NCI-H187 treated with DMSO at 0.1 percent for 48 hours (cell line): ENCODE measurements around the gene LSM10.
A peak's percentile ranks its signal among the peaks of the same experiment; 100 is the strongest.

ENCODE experiments used
- DNase-seq: peaks from one replicate; lab custom pipeline; 2025; lab: John Stamatoyannopoulos, UW

Gene LSM10

DNA sequence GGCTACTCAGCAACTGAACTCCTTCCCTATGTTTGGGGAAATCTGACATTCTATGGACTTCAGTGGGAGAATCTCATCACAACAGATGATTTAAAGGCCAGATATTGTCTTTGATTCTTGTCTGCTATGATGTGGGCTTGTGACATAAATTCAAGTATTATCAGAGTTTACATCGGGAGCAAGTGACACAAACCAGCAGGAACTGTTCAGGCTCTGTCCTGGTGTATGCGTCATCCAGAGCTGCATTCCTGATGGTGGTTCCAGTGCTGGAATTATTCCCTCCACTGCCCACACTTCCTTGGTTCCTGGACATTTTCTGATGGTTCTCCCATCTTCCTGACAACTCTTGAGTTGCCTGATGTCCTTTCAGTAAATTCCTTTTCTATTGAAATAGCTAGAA, 10.8 kb upstream of the LSM10 start:
- DNase-seq, result no peak

DNA sequence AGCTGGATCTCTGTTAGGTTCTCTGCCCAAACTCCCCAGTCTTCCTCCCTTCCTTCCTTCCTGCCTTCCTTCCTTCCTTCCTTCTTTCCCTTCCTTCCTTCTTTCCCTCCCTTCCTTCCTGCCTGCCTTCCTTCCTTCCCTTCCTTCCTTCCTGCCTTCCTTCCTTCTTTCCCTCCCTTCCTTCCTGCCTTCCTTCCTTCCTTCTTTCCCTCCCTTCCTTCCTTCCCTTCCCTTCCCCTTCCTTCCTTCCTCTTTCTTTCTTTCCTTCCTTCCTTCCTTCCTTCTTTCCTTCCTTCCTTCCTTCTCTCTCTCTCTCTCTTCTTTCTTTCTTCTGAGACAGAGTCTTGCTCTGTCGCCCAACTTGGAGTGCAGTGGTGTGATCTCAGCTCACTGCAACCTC, 8.7 kb upstream of the LSM10 start:
- DNase-seq, result no peak

DNA sequence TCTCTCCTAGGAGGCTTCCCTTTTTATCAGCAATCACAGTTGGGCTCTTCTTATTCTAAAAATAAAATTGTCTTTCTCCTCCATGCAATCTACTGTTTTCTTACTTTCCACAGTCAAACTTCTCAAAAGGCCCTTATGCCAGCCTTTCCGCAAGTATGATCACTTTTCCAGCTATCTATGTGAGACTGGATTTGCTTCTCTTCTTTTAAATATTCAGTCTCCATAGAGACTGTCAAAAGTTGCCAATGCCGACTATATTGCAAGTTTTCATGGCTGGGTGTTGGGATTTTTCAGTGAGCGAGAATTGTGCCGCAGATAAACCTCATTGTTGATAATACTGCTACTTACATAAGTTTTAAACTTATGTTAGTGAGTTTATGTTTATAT, 4.8 kb upstream of the LSM10 start:
- DNase-seq, result no peak

DNA sequence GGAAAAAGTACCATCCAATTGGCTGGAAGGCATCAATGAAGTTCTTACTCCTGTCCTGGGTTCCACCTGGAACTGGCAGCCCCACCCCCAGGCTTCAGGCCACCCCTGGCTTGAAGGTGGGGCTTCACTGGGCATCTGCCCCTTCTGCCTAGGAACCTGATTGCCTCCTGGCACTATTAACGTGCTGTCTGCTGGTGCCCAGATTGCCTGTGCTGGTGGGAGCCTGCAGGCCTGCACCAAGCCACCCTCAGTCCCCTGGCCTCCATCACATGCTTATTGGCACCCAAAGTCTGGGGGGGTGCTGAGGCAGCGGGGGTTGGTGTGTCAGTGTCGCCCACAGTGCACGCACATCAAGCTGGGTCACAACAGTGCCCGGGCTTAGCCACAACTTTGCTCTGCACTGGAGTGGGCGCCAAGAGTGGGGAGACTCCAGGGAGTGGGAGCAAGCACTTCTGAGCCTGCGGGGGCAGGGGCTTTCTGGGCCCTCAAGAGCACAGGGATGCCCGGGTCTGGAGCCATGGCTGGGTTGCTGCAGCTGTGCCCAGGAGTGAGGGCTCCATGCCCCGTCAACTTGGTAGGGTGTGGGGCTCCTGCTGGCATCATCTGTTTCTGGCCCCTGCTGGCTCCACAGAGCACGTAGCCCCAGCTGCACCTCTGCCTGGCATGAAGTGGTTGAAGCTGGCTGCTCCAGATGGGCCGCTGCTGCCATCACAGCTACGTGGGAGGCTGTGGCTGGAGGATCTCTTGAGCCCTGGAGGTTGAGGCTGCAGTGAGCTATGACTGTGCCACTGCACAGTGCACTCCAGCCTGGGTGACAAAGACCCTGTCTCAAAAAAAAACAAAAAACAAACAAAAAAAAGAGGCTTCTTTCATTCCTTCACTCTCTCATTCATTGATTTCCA, 4.1 kb upstream of the LSM10 start:
- DNase-seq, result no peak

DNA sequence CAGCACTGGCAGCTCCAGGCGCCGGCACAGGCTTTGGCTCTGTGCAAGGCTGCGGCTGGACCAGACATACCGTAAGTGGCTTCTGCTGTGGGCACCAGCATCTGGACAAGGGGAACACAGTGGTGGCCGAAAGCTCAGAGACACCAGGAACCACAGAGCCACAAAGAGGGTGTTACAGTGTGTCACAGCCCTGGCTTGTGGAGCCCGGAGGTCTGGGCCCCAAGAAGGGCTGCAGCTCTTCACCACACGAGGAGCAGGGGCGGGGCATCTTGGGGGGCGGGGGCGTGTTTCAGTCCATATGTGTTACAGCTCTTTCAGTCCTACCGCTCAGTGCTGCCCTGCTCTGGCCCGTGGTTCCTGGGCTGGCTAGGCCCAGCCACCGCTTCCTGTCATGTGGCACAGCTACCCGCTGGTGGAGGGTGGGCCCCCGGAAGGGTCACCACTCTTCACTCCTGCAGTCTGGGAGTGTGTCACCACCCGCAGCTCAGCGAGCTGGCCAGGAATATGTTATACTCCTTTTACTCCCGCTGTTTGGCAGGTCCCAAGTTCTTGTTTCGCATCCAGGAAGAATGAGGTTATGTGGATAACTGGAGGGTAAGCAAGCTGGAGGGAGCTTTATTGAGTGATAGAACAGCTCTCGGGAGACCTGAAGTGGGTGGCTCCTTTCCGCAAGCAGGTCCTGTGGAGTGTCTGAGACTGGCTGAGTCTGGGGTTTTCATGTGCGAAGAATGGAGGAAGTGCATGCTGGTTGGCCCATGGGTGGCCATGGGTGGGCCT, 3.3 kb upstream of the LSM10 start:
- DNase-seq, result no peak

DNA sequence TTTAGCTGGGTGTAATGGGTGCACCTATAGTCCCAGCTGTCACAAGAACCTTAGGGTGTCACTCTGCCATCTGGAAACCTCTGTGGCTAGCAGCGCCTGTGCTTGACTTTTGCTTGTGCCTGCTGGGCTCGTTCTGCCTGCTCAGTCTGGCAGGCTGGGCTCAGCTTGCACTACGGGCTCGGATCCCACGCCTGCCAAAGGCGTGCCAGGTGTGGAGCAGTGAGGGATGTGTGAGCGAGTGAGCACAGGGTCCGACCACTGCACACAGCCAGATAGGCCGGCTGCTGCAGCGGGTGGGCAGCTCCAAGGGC, 2.8 kb upstream of the LSM10 start:
- no peak for DNase-seq

DNA sequence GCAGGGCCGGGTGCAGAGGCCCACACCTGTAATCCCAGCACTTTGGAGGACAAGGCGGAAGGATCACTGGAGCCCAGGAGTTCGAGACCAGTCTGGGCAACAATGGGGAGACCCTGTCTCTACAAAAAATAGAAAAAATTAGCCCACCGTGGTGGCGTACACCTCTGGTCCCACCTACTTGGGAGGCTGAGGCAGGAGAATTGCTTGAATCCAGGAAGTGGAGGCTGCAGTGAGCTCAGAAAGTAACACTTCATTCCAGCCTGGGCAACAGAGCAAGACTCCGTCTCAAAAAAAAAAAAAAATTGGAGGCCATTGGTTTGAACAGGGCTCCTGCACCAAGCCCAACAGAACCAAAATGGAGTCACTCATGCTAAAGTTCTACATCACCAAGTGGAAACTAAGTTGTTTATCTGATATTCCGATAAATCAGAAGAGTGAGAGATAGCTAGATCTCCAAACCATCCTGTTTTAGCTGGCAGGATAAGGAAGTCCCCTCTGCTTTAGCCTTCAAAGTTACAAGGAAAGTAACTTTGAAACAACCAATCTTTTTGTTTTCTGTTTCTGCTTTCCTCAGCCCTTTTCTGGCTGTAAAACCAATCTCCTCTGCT, 766 bp upstream of the LSM10 start:
- no peak for DNase-seq

DNA sequence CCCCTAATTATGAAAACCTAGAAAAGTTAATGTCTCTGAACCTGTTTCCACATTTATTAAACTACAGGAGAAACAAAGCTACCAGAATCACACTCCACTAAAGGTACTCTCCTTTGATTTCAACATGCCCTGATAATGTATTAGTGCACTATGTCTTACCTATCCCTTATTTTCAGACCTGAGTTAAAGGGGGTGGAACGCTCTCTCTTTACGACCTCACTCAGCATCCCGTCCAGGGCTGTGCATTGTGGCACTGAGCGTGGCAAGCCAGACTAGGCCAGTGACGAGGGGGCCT, 678 bp downstream of the LSM10 start:
- no peak for DNase-seq

DNA sequence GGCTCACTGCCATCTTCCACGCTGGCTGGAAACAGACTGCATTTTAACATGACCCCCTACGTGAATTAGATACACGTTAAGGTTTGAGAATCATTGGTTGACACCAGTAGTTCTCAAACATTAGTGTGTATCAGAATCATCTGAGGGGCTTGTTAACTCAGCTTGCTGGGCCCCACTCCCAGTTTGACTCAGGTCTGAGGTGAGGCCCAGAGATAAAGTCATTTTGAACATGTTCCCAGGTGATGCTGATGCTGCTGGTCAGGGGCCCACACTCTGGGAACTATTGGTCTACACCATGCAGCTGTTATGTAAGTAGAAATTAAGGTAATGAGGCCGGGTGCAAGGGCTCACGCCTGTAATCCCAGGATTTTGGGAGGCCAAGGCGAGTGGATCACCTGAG, 1.3 kb downstream of the LSM10 start:
- no peak for DNase-seq

DNA sequence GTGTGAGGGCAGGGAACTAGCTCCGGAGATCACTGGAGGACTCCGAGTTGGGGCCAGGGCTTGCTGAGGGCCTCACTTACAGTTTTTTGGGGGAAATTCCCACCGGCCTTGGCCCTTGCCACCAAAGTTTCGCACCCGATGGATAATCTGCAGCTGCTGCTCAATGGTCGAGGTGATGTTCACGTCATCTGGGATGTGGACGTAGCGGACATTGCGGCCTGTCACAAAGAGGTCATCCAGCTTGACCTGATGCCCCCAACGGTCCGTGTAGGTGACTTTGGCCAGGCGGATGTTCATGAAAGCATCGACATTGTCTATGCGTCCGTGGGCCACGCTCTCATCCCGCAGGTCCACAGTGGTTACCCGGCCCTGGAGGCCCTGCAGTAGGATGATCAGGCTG, 4.0 kb downstream of the LSM10 start:
- DNase-seq, result no peak

DNA sequence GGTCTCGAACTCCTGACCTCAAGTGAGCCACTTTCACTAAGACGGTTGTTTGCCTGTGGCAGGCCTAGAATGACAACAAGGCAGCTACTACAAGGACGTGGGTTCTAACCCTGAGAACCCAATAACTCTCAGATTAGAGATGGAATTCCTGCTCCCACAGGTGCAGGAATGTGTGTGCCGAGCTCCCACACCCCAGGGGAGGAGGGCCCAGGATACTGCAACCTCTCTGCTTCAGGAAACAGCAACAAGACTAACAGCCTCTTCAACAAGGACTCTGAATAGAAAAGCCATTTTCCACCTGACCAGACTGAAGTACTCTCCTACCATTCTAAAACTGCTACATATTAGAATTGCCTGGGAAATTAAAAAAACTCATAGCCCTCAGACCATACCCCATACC, 4.9 kb downstream of the LSM10 start:
- no peak for DNase-seq

DNA sequence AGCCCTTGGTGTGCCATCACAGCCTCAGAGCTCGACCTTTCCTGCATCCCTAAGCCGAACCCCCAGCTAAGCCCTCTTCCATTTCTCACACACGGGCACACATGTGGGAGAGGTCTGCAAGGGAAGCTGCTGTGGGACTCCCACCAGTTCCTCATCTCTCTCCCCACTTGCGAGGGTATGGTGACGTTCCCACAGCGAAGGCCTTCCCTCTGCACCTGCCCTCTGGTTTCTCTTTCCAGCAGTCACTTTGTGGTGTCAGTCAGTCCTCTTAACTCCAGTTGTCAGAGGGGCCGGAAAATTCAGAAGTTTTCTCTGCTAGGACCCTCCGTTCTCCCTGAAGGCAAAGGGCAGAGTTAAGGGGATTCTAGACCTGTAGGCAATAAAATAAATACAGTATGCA, 6.4 kb downstream of the LSM10 start:
- DNase-seq, result no peak

DNA sequence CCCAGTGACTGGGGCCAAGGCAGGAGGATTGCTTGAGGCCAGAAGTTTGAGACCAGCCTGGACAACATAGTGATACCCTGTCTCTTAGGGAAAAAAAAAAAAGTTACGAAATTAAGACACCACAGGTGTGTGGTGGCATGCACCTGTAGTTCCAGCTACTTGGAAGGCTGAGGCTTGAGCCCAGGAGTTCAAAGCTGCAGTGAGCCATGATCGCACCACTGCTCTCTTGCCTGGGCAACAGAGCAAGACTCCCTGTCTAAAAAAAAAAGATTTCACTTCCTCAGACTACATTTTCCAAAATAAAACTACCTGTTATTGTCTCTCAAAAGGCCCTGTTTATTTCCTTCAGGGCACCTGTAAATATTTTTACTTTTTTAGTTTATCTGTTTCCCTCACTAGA, 7.3 kb downstream of the LSM10 start:
- DNase-seq, result no peak

DNA sequence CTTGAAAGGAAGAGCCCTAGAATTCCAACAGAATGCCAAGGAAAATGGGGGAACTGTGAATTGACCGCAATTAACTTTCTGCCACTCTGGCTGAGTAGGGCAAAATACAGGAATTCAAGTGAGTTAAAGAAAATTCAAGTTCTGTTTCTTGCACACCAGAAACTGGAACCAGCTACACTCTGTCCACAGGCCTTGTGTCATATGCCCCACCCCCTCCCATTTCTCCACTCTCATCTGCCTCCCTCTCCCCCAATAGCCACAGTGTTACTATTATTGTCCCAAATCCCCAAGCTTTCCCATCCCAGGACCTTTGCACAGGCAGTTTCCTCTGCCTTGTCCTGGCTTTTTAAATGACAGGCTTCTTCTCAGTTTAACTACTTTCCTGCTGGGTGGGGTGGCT, 7.7 kb downstream of the LSM10 start:
- DNase-seq, result no peak

DNA sequence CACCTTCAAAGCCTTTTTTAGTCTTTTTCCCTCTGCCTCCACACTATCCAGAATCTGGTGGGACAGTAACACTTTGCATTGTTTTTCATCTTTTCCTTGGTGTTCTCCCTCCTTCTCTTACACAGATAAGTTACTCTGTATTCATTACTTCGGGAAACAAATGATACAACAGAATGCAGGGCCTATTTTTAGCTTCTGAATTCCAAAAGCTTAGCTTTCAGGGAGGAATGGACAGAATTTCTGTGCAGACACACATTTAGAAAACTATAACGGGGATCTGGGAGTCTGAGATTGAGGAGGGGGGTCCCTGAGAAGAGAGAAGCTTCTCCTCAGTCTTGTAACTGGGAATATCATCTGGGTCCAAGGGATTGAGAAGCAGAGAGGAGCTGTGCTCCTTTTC, 8.4 kb downstream of the LSM10 start:
- no peak for DNase-seq

DNA sequence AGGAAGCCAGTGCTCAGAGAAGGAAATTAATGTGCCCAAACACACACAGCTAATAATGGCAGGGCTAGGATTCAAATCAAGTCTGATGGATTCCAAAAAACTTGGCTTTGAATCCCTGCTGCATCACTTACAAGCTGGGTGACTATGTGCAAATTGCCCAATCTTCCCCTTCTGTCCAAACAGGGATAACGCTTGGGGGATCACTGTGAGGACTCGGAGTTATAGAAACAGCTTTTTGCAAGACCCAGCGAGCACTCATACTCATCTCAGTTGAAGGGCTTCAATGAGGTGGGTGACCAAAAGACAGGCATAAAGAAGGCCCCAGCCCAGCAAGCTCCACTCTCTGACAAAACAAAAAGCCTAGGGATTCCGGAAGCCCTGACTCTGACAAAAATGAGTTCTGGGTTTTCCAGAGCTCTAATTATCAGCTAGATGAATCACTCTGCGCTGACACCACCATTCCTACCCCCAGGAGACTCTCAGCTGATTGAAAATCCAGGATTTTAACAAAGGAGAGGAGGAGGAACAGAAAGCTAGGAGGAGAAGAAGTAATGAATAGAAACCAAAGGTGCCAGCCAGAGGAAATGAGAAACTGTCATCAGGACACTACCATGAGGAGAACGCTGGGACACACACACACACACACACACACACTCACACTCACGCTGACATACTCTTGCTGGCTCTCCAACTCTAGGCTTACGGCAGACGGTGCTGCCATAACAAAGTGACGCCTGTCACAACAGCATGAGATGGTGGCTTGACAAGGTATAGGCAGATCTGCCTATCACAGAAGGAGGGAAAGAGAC, 10.4 kb downstream of the LSM10 start:
- no peak for DNase-seq

DNA sequence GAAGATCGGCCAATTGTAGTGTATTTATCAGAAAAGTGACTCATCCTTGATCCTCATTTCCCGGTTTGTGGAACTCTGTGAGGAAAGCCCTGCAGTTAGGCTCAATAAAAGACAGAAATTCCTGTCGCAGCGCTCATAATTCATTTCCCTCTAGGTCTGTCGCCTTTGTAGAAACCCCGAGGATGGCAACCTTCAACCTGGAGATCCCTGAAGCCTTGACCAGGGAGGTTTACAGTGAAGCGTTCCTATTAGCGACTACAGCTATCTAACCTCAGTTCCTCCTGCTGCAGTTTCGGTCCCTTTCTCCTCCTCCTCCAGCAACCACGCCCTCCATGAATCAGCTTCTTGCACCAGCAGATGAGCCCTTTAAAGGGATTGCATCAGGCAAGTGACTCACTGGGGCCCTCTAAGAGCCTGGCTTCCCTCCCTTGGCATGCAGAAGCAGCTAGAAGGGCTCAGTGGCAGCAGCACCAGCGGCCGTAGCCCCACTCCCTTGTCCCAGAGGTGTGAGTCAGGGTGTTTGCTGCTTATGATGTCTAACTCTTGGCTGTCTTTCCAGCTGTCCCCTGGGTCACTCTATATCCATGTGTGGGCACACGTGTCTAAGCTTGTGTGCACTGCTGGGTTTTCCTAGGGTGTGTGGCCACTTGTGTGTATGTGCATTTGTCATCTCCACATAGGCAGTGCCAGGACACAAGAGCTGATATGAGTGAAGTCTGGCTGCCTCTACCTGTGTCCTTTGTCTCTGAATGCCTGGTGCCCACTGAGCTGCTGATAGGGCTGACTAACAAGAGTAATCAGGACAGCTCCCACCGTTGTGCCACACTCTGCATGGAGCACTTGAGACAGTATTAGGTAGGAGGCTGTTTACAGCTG, 11.2 kb downstream of the LSM10 start:
- peak; percentile 55 for DNase-seq

DNA sequence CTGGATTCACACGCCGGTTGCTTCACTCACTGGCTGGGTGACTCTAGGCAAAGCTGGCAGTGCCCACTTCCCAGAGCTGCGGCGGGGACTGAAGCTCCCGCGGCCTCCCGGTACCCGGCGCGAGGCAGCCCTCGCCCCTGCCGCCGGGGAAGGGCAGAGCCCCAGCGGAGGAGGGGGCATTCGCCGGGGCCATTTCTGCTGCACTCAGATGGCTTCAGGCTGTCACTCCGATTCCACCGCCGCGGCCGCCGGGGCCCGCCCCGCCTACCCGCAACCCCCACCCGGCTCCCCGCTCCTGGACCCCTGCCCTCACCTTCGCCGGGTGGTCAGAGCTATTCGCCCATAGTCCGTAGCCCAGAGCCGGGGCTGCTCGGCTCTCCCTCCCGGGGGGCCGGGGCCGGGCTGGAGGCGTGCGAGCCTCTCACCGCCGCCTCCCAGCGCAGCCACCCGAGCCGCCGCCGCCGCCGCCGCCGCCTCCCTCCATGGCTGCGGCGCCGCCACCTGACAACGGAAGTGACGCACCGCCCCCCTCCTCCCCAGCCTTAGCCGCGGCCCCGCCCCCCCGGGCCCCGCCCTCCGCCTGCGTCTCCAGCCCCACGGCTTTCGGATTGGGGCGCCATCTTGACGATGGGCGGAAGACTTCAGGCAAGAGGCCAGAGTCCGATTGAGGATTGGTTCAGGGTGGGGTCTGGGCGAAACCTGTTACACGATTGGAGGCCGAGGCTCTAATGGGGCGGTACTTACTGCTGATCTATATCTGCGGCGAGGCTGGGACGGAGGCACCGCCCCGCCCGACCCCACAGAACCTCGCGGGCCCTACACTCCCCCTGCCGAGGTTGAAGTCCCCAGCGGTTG, 12.1 kb downstream of the LSM10 start, which contains the start of gene STK40:
Gene STK40, minus strand, starts transcription at position 515 of the 855 bp plus-strand sequence. CDS start 24,592 bp downstream, outside the sequence.
- DNase-seq, result peak; percentile 97

DNA sequence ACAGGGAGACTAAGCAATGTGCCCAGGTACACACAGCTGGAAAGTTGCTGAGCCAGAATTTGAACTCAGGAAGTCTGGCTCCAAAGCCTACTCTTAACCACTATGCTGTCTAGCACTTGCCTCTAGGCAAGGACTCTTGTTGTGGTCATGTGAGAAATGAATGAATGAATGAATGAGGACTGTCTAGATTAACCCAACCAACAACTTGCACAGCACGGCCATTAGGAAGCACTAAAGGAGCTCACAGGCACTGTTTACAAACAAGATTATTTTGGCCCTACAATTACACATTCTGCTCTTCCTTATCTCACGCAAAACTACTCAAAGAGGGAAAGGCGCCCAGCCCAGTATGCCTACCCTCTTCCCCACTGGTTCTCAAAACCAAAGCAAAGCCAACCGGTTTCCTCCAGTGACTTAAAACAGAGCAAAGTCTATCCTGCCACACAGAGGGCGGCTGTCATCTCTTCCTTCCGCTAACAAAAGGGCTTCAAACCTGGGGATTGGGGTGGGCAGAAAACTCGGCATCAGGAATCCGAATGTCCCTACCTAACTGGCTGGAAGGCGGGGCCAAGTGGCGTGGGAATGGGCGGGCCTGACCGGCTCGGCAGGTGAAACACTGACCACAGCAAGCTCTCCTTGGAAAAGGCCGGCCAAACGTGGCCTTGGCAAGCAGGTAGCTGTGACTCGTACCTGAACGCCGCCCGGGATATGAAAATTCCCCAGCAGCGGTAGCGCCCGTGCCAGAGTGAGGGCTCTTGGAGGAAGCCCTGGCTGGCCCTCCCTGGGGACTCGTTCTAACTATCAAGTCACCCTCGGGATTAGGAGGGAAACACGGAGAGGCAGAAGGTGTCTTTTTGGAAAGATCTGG, 12.9 kb downstream of the LSM10 start:
- DNase-seq, result no peak
